HepG2 (cell line): Measurements from ENCODE around the gene MIB1. TPM values are rescaled to one million over a fixed set of nuclear protein-coding genes. Genes with fewer than 3 reads are reported as not detected.

Source experiments
- ATAC-seq: fragments of 200-7000 bp; cut with Tn5 transposase; 3 replicates; pipeline ENCODE4 v1.9.1; 2020; ENCODE audit warnings: mild to moderate bottlenecking, moderate library complexity
- BruUV-seq: library from RNA; stranded (reverse); fragments of 400-500 nt; replicated peaks from 2 replicates; lab custom pipeline; 2021; lab: Mats Ljungman, UMichigan
- CTCF ChIA-PET: fragments of 300-600 bp; formaldehyde crosslinking; extraction: SDS; loops from one replicate; lab custom pipeline; 2021; ENCODE audit warnings: low total read pairs, inconsistent platforms, low intra/inter-chr PET ratio; lab: Yijun Ruan, JAX
- POLR2A ChIA-PET: fragments of 350-600 bp; sonication (Branson Sonifier 250); formaldehyde crosslinking; loops from one replicate; lab custom pipeline; 2020; ENCODE audit warnings: antibody characterized with exemption, inconsistent platforms; lab: Yijun Ruan, JAX
- DNase-seq: peaks from one replicate; pipeline ENCODE4 v3.0.0-alpha.2; 2015; ENCODE audit warnings: low spot score
- FAIRE-seq: peaks from 3 replicates; lab custom pipeline; 2011; peaks lifted over from hg19 to GRCh38; lab: Jason Lieb, UNC
- H2AFZ ChIP-seq: one replicate; pipeline ENCODE4 v1.6.1; 2011; ENCODE audit warnings: low read length, inconsistent platforms
- H3K27ac ChIP-seq: fragments of 300-600 bp; 3 replicates; pipeline ENCODE4 v1.8.0; 2011; ENCODE audit warnings: mixed run types, mild to moderate bottlenecking, mixed read lengths, low read length, inconsistent platforms; ENCODE audit not compliant: insufficient read depth; ENCODE audit errors: extremely low read length
- H3K27me3 ChIP-seq, 2 experiments: fragments of 200-600 bp in 1 of 2; 2 replicates in 1 of 2; 3 replicates in 1 of 2; pipeline versions ENCODE4 v1.6.0 to v1.8.0; 2011; ENCODE audit warnings: low read length in 2 of 2, mild to moderate bottlenecking in 2 of 2, moderate library complexity in 2 of 2, inconsistent platforms in 1 of 2; ENCODE audit not compliant: insufficient read depth in 2 of 2, control insufficient read depth in 1 of 2
- H3K36me3 ChIP-seq, 2 experiments: fragments of 200-600 bp in 1 of 2; replicated peaks in 1 of 2; 2 replicates in 1 of 2; 3 replicates in 1 of 2; pipeline versions ENCODE4 v1.5.1 to v1.8.0; 2011; ENCODE audit warnings: low read length in 2 of 2, inconsistent platforms in 1 of 2; ENCODE audit not compliant: insufficient read depth in 2 of 2, control insufficient read depth in 1 of 2
- H3K4me1 ChIP-seq: 2 replicates; pipeline ENCODE4 v1.5.1; 2012; ENCODE audit warnings: low read length, inconsistent platforms; ENCODE audit not compliant: insufficient read depth
- H3K4me2 ChIP-seq: 2 replicates; pipeline ENCODE4 v1.6.0; 2011; ENCODE audit warnings: low read depth, low read length, inconsistent platforms
- H3K4me3 ChIP-seq, 3 experiments: fragments of 200-600 bp in 1 of 3; sonication (generic), shearing (Covaris generic) in 1 of 3; replicated peaks in 1 of 3; 2 replicates each; pipeline ENCODE4 v1.5.1; 2011 to 2016; ENCODE audit warnings: low read length in 3 of 3, inconsistent platforms in 2 of 3, low read depth in 2 of 3, mild to moderate bottlenecking in 2 of 3, control low read depth in 1 of 3, mixed read lengths in 1 of 3; ENCODE audit not compliant: insufficient read depth in 1 of 3
- H3K79me2 ChIP-seq: one replicate; pipeline ENCODE4 v1.6.1; 2011; ENCODE audit warnings: low read length, inconsistent platforms; ENCODE audit not compliant: insufficient read depth
- H3K9ac ChIP-seq: 2 replicates; pipeline ENCODE4 v1.6.0; 2011; ENCODE audit warnings: mild to moderate bottlenecking, low read depth, low read length, inconsistent platforms; ENCODE audit not compliant: insufficient read depth
- H3K9me3 ChIP-seq: 2 replicates; pipeline ENCODE4 v1.5.1; 2012; ENCODE audit warnings: mild to moderate bottlenecking, low read length
- H4K20me1 ChIP-seq: 2 replicates; pipeline ENCODE4 v1.6.0; 2011; ENCODE audit warnings: inconsistent platforms, mild to moderate bottlenecking, low read length, moderate library complexity; ENCODE audit not compliant: insufficient read depth
- ATF5 ChIP-seq: sonication (generic); formaldehyde crosslinking; IDR thresholded peaks from 2 replicates; pipeline ENCODE4 v1.4.0; 2020; ENCODE audit warnings: mild to moderate bottlenecking, low read depth, missing genetic modification reagents
- FOXA1 ChIP-seq, 2 experiments: fragments of 450-650 bp in 1 of 2; sonication (generic) in 1 of 2; formaldehyde crosslinking in 1 of 2; IDR thresholded peaks; 2 replicates each; pipeline versions ENCODE4 v1.4.0 to v1.6.1; 2016 to 2020; ENCODE audit warnings: missing genetic modification reagents in 1 of 2
- GATA4 ChIP-seq: sonication (generic); IDR thresholded peaks from 2 replicates; pipeline ENCODE4 v1.6.1; 2016; ENCODE audit warnings: antibody characterized with exemption, low read depth, borderline replicate concordance
- HIVEP1 ChIP-seq: sonication (generic); formaldehyde crosslinking; IDR thresholded peaks from 2 replicates; pipeline ENCODE4 v1.4.0; 2020; ENCODE audit warnings: mild to moderate bottlenecking, missing genetic modification reagents
- PPARG ChIP-seq: conservative IDR thresholded peaks from 2 replicates; pipeline ENCODE4 v1.6.1; 2016; ENCODE audit warnings: missing biosample characterization, missing genetic modification reagents
- RFX5 ChIP-seq: IDR thresholded peaks from 2 replicates; pipeline ENCODE4 v1.6.1; 2011; ENCODE audit warnings: low read depth, low read length, improper control_type of control experiment
- SIX1 ChIP-seq: sonication (generic); formaldehyde crosslinking; IDR thresholded peaks from 2 replicates; pipeline ENCODE4 v1.4.0; 2020; ENCODE audit warnings: missing genetic modification reagents, borderline replicate concordance
- TCF12 ChIP-seq, 2 experiments: fragments of 450-650 bp in 1 of 2; sonication (generic) in 1 of 2; formaldehyde crosslinking in 1 of 2; IDR thresholded peaks; 2 replicates each; pipeline versions ENCODE4 v1.6.1 to v1.8.0; 2017 to 2022; ENCODE audit warnings: antibody characterized with exemption in 1 of 2, mild to moderate bottlenecking in 1 of 2, missing genetic modification reagents in 1 of 2, moderate library complexity in 1 of 2
- ZBTB21 ChIP-seq: sonication (generic); formaldehyde crosslinking; IDR thresholded peaks from 2 replicates; pipeline ENCODE4 v1.4.0; 2020; ENCODE audit warnings: missing genetic modification reagents
- ZBTB49 ChIP-seq: sonication (generic); formaldehyde crosslinking; IDR thresholded peaks from 2 replicates; pipeline ENCODE4 v1.4.0; 2020; ENCODE audit warnings: missing genetic modification reagents, borderline replicate concordance
- ZNF720 ChIP-seq: sonication (generic); formaldehyde crosslinking; IDR thresholded peaks from 2 replicates; pipeline ENCODE4 v1.4.0; 2020; ENCODE audit warnings: missing genetic modification reagents
- in situ Hi-C: cut with HindIII; loops from 2 replicates; pipeline ENCODE4 v1.10.0; 2017; ENCODE audit warnings: low pct_unique_long_range_greater_than_20kb; ENCODE audit not compliant: extremely low pct_ligation_motif_present
- intact Hi-C: fragments of 100-400 bp; cut with micrococcal nuclease; formaldehyde crosslinking; loops from one replicate; pipeline ENCODE4 v1.10.0; 2022; ENCODE audit not compliant: unreplicated experiment
- polyA plus RNA-seq, 8 experiments: library from polyadenylated mRNA; depleted of rRNA in 3 of 8; stranded (reverse) in 7 of 8; unstranded in 1 of 8; fragments of >200 nt; fragmentation: Illumina TruSeq in 4 of 8; extraction: Trizol in 4 of 8; gene quantifications; 2 replicates each; pipeline versions ENCODE4 v1.2.1 to v1.2.3, GENCODE V29; 2011 to 2016; ENCODE audit warnings: low read depth in 4 of 8, missing spikeins in 1 of 8, mixed read lengths in 1 of 8; ENCODE audit not compliant: insufficient read depth in 1 of 8
- total RNA-seq, 5 experiments: library from RNA; depleted of rRNA; stranded (reverse); fragments of >200 nt; fragmentation: Illumina TruSeq; extraction: Trizol; gene quantifications; 2 replicates each; pipeline ENCODE4 v1.2.3, GENCODE V29; 2016; ENCODE audit warnings: low read depth in 1 of 5

The MIB1 gene
- total and polyA plus RNA-seq, 2 of the 13 experiments (the other 11 are each of a cell fraction or from before 2014, with no cell fraction given) = 12.0 to 47.0 TPM

- no peak for TF ChIP-seq ZBTB49 (CRISPR knock-in tag)
- no peak for TF ChIP-seq ZNF720
- TF ChIP-seq PPARG (CRISPR knock-in tag) = no peak
- no peak for TF ChIP-seq ATF5 (CRISPR knock-in tag)
- TF ChIP-seq GATA4 = no peak
- TF ChIP-seq RFX5 = no peak
- no peak for TF ChIP-seq ZBTB21 (CRISPR knock-in tag)
- no peak for TF ChIP-seq HIVEP1 (CRISPR knock-in tag)
- TF ChIP-seq FOXA1 (IDR thresholded peaks at IDR 0.05) = no peak
- no peak for TF ChIP-seq FOXA1 (CRISPR knock-in tag; IDR thresholded peaks at IDR 0.05)
- TF ChIP-seq SIX1 (CRISPR knock-in tag) = no peak
- no peak for TF ChIP-seq TCF12 (IDR thresholded peaks at IDR 0.05)
- no peak for TF ChIP-seq TCF12 (CRISPR knock-in tag; IDR thresholded peaks at IDR 0.05)
- ChIA-PET CTCF (no interaction called here), POLR2A (no interaction called here)
- no peak for DNase-seq
- FAIRE-seq = no peak
- H4K20me1 ChIP-seq = no peaks in the 10 kb centered on the region
- peaks cover 21% of the 10 kb centered on the region for H3K4me1 ChIP-seq
- no peaks in the 10 kb centered on the region for H3K9me3 ChIP-seq
- in situ Hi-C loops (no loop called here), intact Hi-C loops (loop anchor here (10.0 kb wide), 1 partner anchor 605 kb away; no protein-coding TSS in a partner anchor)
- no peaks in the 10 kb centered on the region for H3K27me3 ChIP-seq
- no peak overlapping the region for H3K27ac ChIP-seq
- ATAC-seq = no peak
- H3K9ac ChIP-seq = no peak overlapping the region
- H2AFZ ChIP-seq = no peak overlapping the region
- H3K4me2 ChIP-seq = no peak overlapping the region
- no peaks in the 10 kb centered on the region for H3K79me2 ChIP-seq
- BruUV-seq = no TSS peak
- peaks cover 2 to 8% of the 10 kb centered on the region in 2 experiments for H3K36me3 ChIP-seq
- H3K4me3 ChIP-seq = no peak overlapping the region
Observed at GRCh38 chr18:21799721-21800120, 59.1 kb downstream of the MIB1 start.
